Uterus (tissue), 2 donors: ENCODE results near the gene TFEC.

Source experiments
- CTCF ChIP-seq, 4 experiments: fragments of 200-600 bp in 2 of 4; fragments of 450-650 bp in 2 of 4; sonication (generic) in 2 of 4; IDR thresholded peaks; one replicate each; pipeline ENCODE4 v1.5.1; 2016 to 2019; ENCODE audit warnings: antibody characterized with exemption in 4 of 4, mild to moderate bottlenecking in 2 of 4, moderate library complexity in 1 of 4
- POLR2A ChIP-seq, 2 donors: fragments of 450-650 bp; IDR thresholded peaks; one replicate each; pipeline ENCODE4 v1.6.1; 2016; ENCODE audit warnings: antibody characterized with exemption in 2 of 2, mild to moderate bottlenecking in 1 of 2, moderate library complexity in 1 of 2

- TF ChIP-seq CTCF (IDR thresholded peaks at IDR 0.05) (no peak), POLR2A (IDR thresholded peaks at IDR 0.05) (no peak)
Observed at GRCh38 chr7:115924411-115924810, 106.2 kb downstream of the TFEC start.
